ENCODE results near the gene ADAMTSL1. TPM values are rescaled to one million over a fixed set of nuclear protein-coding genes. Genes with fewer than 3 reads are reported as not detected.

The ADAMTSL1 gene
- total and polyA plus RNA-seq, 2 of the 8 experiments (the other 6 are each of a cell fraction or from before 2014, with no cell fraction given): 0.84 to 1.1 TPM

- H3K4me1 ChIP-seq (replicated peaks in 1 of 4; ENCODE audit: control insufficient read depth in 3 of 4, insufficient read depth in 4 of 4, low read length in 3 of 4): no peaks in the 10 kb centered on the region
- peaks cover 14 to 22% of the 10 kb centered on the region in 2 experiments for H3K9me3 ChIP-seq (ENCODE audit: insufficient read depth in 2 of 2, low read depth in 1 of 2, low read length in 1 of 2)
- no peak overlapping the region for H3K56ac ChIP-seq (replicated peaks; ENCODE audit: insufficient read length, low read depth, low read length)
- no peak overlapping the region for H2BK15ac ChIP-seq (ENCODE audit: low read length)
- no peak for TF ChIP-seq TEAD4 (IDR thresholded peaks at IDR 0.05; ENCODE audit: low read depth, low read length)
- no peak for TF ChIP-seq JUN (IDR thresholded peaks at IDR 0.05; ENCODE audit: low read depth, low read length)
- no peak for TF ChIP-seq RBBP5 (IDR thresholded peaks at IDR 0.05; ENCODE audit: borderline replicate concordance, low read depth, low read length)
- no peak for TF ChIP-seq POU5F1 (IDR thresholded peaks at IDR 0.05; ENCODE audit: low read depth, low read length)
- TF ChIP-seq JUND (IDR thresholded peaks at IDR 0.05; ENCODE audit: low read length): no peak
- TF ChIP-seq GTF2F1 (IDR thresholded peaks at IDR 0.05; ENCODE audit: borderline replicate concordance, low read depth, low read length): no peak
- no peak for TF ChIP-seq BRCA1 (IDR thresholded peaks at IDR 0.05; ENCODE audit: low read depth, low read length)
- no peak for TF ChIP-seq HDAC6 (IDR thresholded peaks at IDR 0.05; ENCODE audit: low read depth, low read length)
- no peak for TF ChIP-seq TAF1 (IDR thresholded peaks at IDR 0.05; ENCODE audit: low read depth, low read length)
- ChIA-PET POLR2A (ENCODE audit: partially characterized antibody) (no interaction called here), CTCF (ENCODE audit: partially characterized antibody) (interaction anchor here (0.5 kb wide), 1 partner anchor 336 kb away, joined by 3 read pairs; no protein-coding TSS in a partner anchor)
- H3K23me2 ChIP-seq (ENCODE audit: low read depth, low read length): no peaks in the 10 kb centered on the region
- 93% methylated on average over 3 of the region's 3 CpGs; no CpG with 5 or more reads in 1 of the 2 experiments for WGBS, 2 experiments (ENCODE audit: extremely low coverage in 1 of 2, insufficient coverage in 1 of 2, insufficient read length in 1 of 2, insufficient replicate concordance in 2 of 2, low coverage in 1 of 2, low lambda C conversion rate in 2 of 2, missing lambda C conversion rate in 1 of 2)
- H3K27ac ChIP-seq (ENCODE audit: low read depth, low read length): no peak overlapping the region
- H3K23ac ChIP-seq (ENCODE audit: insufficient read length): no peak overlapping the region
- H4K20me1 ChIP-seq (replicated peaks in 1 of 2; ENCODE audit: control insufficient read depth in 1 of 2, insufficient read depth in 2 of 2, low read length in 2 of 2): no peaks in the 10 kb centered on the region
- no peak overlapping the region for H2BK5ac ChIP-seq (ENCODE audit: low read depth, low read length)
- no peaks in the 10 kb centered on the region; a peak in 1 of 8 replicates for H3K36me3 ChIP-seq (ENCODE audit: control insufficient read depth in 2 of 4, insufficient read depth in 4 of 4, low read length in 3 of 4)
- H3K18ac ChIP-seq (ENCODE audit: extremely low read depth, low read length): no peak overlapping the region
- no peak overlapping the region for H4K91ac ChIP-seq (replicated peaks; ENCODE audit: insufficient read length, low read length)
- H2BK12ac ChIP-seq (ENCODE audit: low read depth, low read length): no peak overlapping the region
- no peaks in the 10 kb centered on the region for H3K79me2 ChIP-seq (ENCODE audit: control insufficient read depth in 1 of 2, insufficient read depth in 2 of 2, low read length in 2 of 2)
- H3K4me3 ChIP-seq (ENCODE audit: extremely low read depth in 1 of 4, insufficient read depth in 2 of 4, low read depth in 3 of 4, low read length in 4 of 4): no peak overlapping the region
- FAIRE-seq: no peak
- no peak overlapping the region for H2AK5ac ChIP-seq (ENCODE audit: low read depth, low read length)
- no peaks in the 10 kb centered on the region for H3K27me3 ChIP-seq (replicated peaks in 1 of 4; ENCODE audit: control insufficient read depth in 3 of 4, extremely low read depth in 1 of 4, insufficient read depth in 3 of 4, low read length in 3 of 4)
- no peak overlapping the region for H2BK120ac ChIP-seq (replicated peaks; ENCODE audit: low read depth, low read length)
- H4K8ac ChIP-seq (ENCODE audit: extremely low read depth, insufficient read depth, low read length): no peak overlapping the region
- no peak overlapping the region for H3K14ac ChIP-seq (ENCODE audit: insufficient read length)
- no peak overlapping the region for H2AFZ ChIP-seq (ENCODE audit: low read length)
- H3K4me2 ChIP-seq (ENCODE audit: insufficient read depth in 1 of 2, low read depth in 2 of 2, low read length in 2 of 2): no peak overlapping the region
- no peak overlapping the region for H4K5ac ChIP-seq (ENCODE audit: insufficient read length, low read depth, low read length)
- H3K79me1 ChIP-seq (ENCODE audit: low read depth, low read length): no peaks in the 10 kb centered on the region
- no peak overlapping the region for H2BK20ac ChIP-seq (ENCODE audit: low read length)
- H3K4ac ChIP-seq (replicated peaks; ENCODE audit: insufficient read length, low read depth, low read length): no peak overlapping the region
- no peak for DNase-seq (ENCODE audit: low read depth in 1 of 2, low spot score in 2 of 2)
- H3K9ac ChIP-seq (replicated peaks in 1 of 4; ENCODE audit: extremely low read depth in 1 of 4, low read depth in 3 of 4, low read length in 3 of 4): no peak overlapping the region
Measured at GRCh38 chr9:18692962-18693361, 219.0 kb downstream of the ADAMTSL1 start.

All from H1 (cell line).